Endothelial cell of umbilical vein (primary cell): ENCODE results near the gene MOB3A. TPM values are rescaled to one million over a fixed set of nuclear protein-coding genes. Genes with fewer than 3 reads are reported as not detected.
A peak's percentile ranks its signal among the peaks of the same experiment; 100 is the strongest.

ENCODE experiments used
- Bru-seq: library from RNA; stranded (reverse); fragments of 400-500 nt; gene quantifications from one replicate; lab custom pipeline; 2021; lab: Mats Ljungman, UMichigan
- BruChase-seq, 2 experiments: library from RNA; stranded (reverse); fragments of 400-500 nt; gene quantifications; one replicate each; lab custom pipeline; 2021; lab: Mats Ljungman, UMichigan
- BruUV-seq: library from RNA; stranded (reverse); fragments of 400-500 nt; replicated peaks from 2 replicates; lab custom pipeline; 2021; lab: Mats Ljungman, UMichigan
- CTCF ChIA-PET: fragments of 300-600, 350-600 bp; sonication (Branson Sonifier 250); formaldehyde crosslinking; loops from one replicate; lab custom pipeline; 2021; ENCODE audit warnings: antibody characterized with exemption, inconsistent platforms; lab: Charles Lee
- POLR2A ChIA-PET: fragments of 300-600, 350-600 bp; sonication (Branson Sonifier 250); formaldehyde crosslinking; loops from one replicate; lab custom pipeline; 2021; ENCODE audit warnings: antibody characterized with exemption, inconsistent platforms; lab: Charles Lee
- DNase-seq: peaks from one replicate; pipeline ENCODE4 v3.0.0-alpha.2; 2011; ENCODE audit warnings: low read depth, low spot score
- FAIRE-seq: peaks from 2 replicates; lab custom pipeline; 2011; peaks lifted over from hg19 to GRCh38; lab: Jason Lieb, UNC
- H2AFZ ChIP-seq: 2 replicates; pipeline ENCODE4 v1.6.0; 2012; ENCODE audit warnings: low read depth, low read length, control low read depth, inconsistent platforms
- H3K27ac ChIP-seq: 2 replicates; pipeline ENCODE4 v1.5.1; 2011; ENCODE audit warnings: low read depth, mild to moderate bottlenecking, control low read depth, low read length, moderate library complexity; ENCODE audit not compliant: insufficient read depth
- H3K27me3 ChIP-seq, 2 experiments: 2 replicates each; pipeline versions ENCODE4 v1.6.0 to v1.6.1; 2011; ENCODE audit warnings: low read length in 2 of 2, mixed read lengths in 1 of 2; ENCODE audit not compliant: control insufficient read depth in 2 of 2, insufficient read depth in 2 of 2
- H3K36me3 ChIP-seq, 2 experiments: 2 replicates in 1 of 2; 3 replicates in 1 of 2; pipeline ENCODE4 v1.5.1; 2011; ENCODE audit warnings: low read length in 2 of 2, mild to moderate bottlenecking in 1 of 2, moderate library complexity in 1 of 2; ENCODE audit not compliant: control insufficient read depth in 2 of 2, insufficient read depth in 2 of 2; ENCODE audit errors: extremely low read depth in 1 of 2
- H3K4me1 ChIP-seq: 3 replicates; pipeline ENCODE4 v1.5.1; 2011; ENCODE audit warnings: mild to moderate bottlenecking, low read length; ENCODE audit not compliant: control insufficient read depth, insufficient read depth; ENCODE audit errors: extremely low read depth
- H3K4me2 ChIP-seq: 2 replicates; pipeline ENCODE4 v1.6.1; 2011; ENCODE audit warnings: low read length, control low read depth, mixed read lengths; ENCODE audit not compliant: insufficient read depth
- H3K4me3 ChIP-seq, 3 experiments: fragments of 200-600 bp in 1 of 3; sonication (generic), shearing (Covaris generic) in 1 of 3; replicated peaks in 1 of 3; 2 replicates each; pipeline ENCODE4 v1.5.1; 2011 to 2016; ENCODE audit warnings: control low read depth in 3 of 3, low read length in 3 of 3, mild to moderate bottlenecking in 2 of 3, inconsistent platforms in 1 of 3, low read depth in 1 of 3, moderate library complexity in 1 of 3; ENCODE audit not compliant: insufficient read depth in 1 of 3
- H3K79me2 ChIP-seq: 2 replicates; pipeline ENCODE4 v1.6.0; 2012; ENCODE audit warnings: low read length, inconsistent platforms; ENCODE audit not compliant: control insufficient read depth, insufficient read depth
- H3K9ac ChIP-seq: replicated peaks from 2 replicates; pipeline ENCODE3; 2011; ENCODE audit warnings: low read length, control low read depth; ENCODE audit not compliant: insufficient read depth; ENCODE audit errors: extremely low read depth
- H3K9me1 ChIP-seq: replicated peaks from 3 replicates; pipeline ENCODE4 v1.6.0; 2011; ENCODE audit warnings: mild to moderate bottlenecking, low read length; ENCODE audit not compliant: control insufficient read depth, insufficient read depth; ENCODE audit errors: extremely low read depth
- H3K9me3 ChIP-seq: replicated peaks from 2 replicates; pipeline ENCODE4 v1.5.1; 2012; ENCODE audit warnings: low read length, inconsistent platforms; ENCODE audit not compliant: control insufficient read depth, insufficient read depth
- H4K20me1 ChIP-seq: replicated peaks from 2 replicates; pipeline ENCODE3; 2011; ENCODE audit warnings: mild to moderate bottlenecking, low read length; ENCODE audit not compliant: control insufficient read depth, insufficient read depth; ENCODE audit errors: extremely low read depth
- CTCF ChIP-seq, 2 donors: IDR thresholded peaks; 1 replicate in 1 of 2; 2 replicates in 1 of 2; pipeline ENCODE4 v1.5.1; 2011; ENCODE audit warnings: low read length in 2 of 2, mild to moderate bottlenecking in 2 of 2, moderate library complexity in 2 of 2, control low read depth in 1 of 2, inconsistent platforms in 1 of 2, low read depth in 1 of 2; ENCODE audit not compliant: insufficient read depth in 1 of 2; ENCODE audit errors: extremely low read depth in 1 of 2
- EZH2 ChIP-seq: IDR thresholded peaks from 2 replicates; pipeline ENCODE4 v1.6.1; 2012; ENCODE audit warnings: borderline replicate concordance, low read depth, mild to moderate bottlenecking, moderate library complexity, low read length, inconsistent platforms; ENCODE audit not compliant: severe bottlenecking
- FOS ChIP-seq: IDR thresholded peaks from 2 replicates; pipeline ENCODE4 v1.6.1; 2011; ENCODE audit warnings: mild to moderate bottlenecking, low read length, moderate library complexity, borderline replicate concordance; ENCODE audit not compliant: insufficient read depth
- GATA2 ChIP-seq: IDR thresholded peaks from 2 replicates; pipeline ENCODE4 v1.7.0; 2011; ENCODE audit warnings: low read depth, mild to moderate bottlenecking, moderate library complexity, mixed read lengths, low read length; ENCODE audit not compliant: insufficient read length, insufficient read depth
- JUN ChIP-seq: IDR thresholded peaks from 2 replicates; pipeline ENCODE4 v1.6.1; 2011; ENCODE audit warnings: borderline replicate concordance, low read depth; ENCODE audit not compliant: insufficient read length, insufficient read depth
- MAX ChIP-seq: IDR thresholded peaks from 2 replicates; pipeline ENCODE4 v1.6.1; 2011; ENCODE audit not compliant: insufficient read depth, insufficient read length
- MYC ChIP-seq: IDR thresholded peaks from one replicate; pipeline ENCODE4 v1.6.1; 2011; ENCODE audit warnings: mild to moderate bottlenecking, low read depth, low read length
- POLR2A ChIP-seq: IDR thresholded peaks from 2 replicates; pipeline ENCODE4 v1.6.1; 2012; ENCODE audit warnings: low read depth, mild to moderate bottlenecking, control low read depth, low read length
- POLR2AphosphoS5 ChIP-seq: IDR thresholded peaks from 2 replicates; pipeline ENCODE4 v1.6.1; 2012; ENCODE audit warnings: low read depth, mild to moderate bottlenecking, control low read depth, low read length, moderate library complexity; ENCODE audit not compliant: insufficient read depth
- dilution Hi-C: fragments of 300-500 bp; cut with MboI; formaldehyde crosslinking; loops from one replicate; pipeline ENCODE4 v1.15.0; 2019; ENCODE audit warnings: low sequenced_read_pairs; ENCODE audit not compliant: extremely low pct_ligation_motif_present
- intact Hi-C: fragments of 100-400 bp; cut with micrococcal nuclease; formaldehyde crosslinking; loops from one replicate; pipeline ENCODE4 v1.10.0; 2022
- long read RNA-seq: library from polyadenylated mRNA; stranded (forward); transcript quantifications from one replicate; pipeline ENCODE4 v2.0.0, GENCODE V29; 2021
- polyA minus RNA-seq, 3 experiments: library from RNA; depleted of rRNA, polyadenylated mRNA; stranded (reverse); fragments of >200 nt; gene quantifications; 1 replicate in 1 of 3; 2 replicates in 2 of 3; pipeline ENCODE4 v1.2.3, GENCODE V29; 2011
- polyA plus RNA-seq, 4 experiments: library from polyadenylated mRNA; depleted of rRNA in 3 of 4; stranded (reverse) in 3 of 4; unstranded in 1 of 4; fragments of >200 nt; gene quantifications; 2 replicates each; pipeline versions ENCODE4 v1.2.1 to v1.2.3, GENCODE V29; 2011 to 2012; ENCODE audit warnings: missing spikeins in 1 of 4
- total RNA-seq: library from RNA; stranded (reverse); gene quantifications from 2 replicates; pipeline ENCODE4 v1.2.3, GENCODE V29; 2021

MOB3A gene
- total RNA-seq = 52.4 and 59.7 TPM in 2 replicates
- 46.5 and 50.7 TPM in 2 replicates for polyA plus RNA-seq
- polyA plus RNA-seq (2011; cell fraction: cytosol; rRNA removed) = 38.0 and 38.4 TPM in 2 replicates
- 21.1 and 21.3 TPM in 2 replicates for polyA plus RNA-seq (2011; cell fraction: nucleus; rRNA removed)
- 25.2 and 26.3 TPM in 2 replicates for polyA plus RNA-seq (2012)
- polyA minus RNA-seq = 39.4 and 61.6 TPM in 2 replicates
- polyA minus RNA-seq (2011; cell fraction: cytosol; rRNA and poly(A)+ RNA removed) = 12.3 TPM
- 14.1 and 17.6 TPM in 2 replicates for polyA minus RNA-seq (2011; cell fraction: nucleus; rRNA and poly(A)+ RNA removed)
- Bru-seq, nascent RNA = percentile 57 among the genes with signal in this experiment
- percentile 72 among the genes with signal in this experiment for BruChase-seq, experiment 1, labeled RNA remaining after a 6-hour chase
- percentile 69 among the genes with signal in this experiment for BruChase-seq, experiment 2, labeled RNA remaining after a 2-hour chase
- long read RNA-seq, transcript MOB3A-209 (3 exons, 1,071 nt) = minor isoform, 7 of 133 reads
- long read RNA-seq, transcript MOB3A-201 (5 exons, 3,391 nt) = major isoform, 82 of 133 reads
- long read RNA-seq, partial matches to known transcripts = 19 of 133 reads
- long read RNA-seq, other reads (novel, unspliced or antisense) = 25 of 133 reads

GRCh38 chr19:2096034-2096479 is at the start of gene MOB3A:
TSS of gene MOB3A (minus strand) at chr19:2096326. CDS start at chr19:2078560, 17,766 bp downstream.
- peak; percentile 42 to 50 for TF ChIP-seq CTCF (IDR thresholded peaks at IDR 0.05; ENCODE audit: extremely low read depth in 1 of 2, insufficient read depth in 1 of 2, low read depth in 1 of 2, low read length in 2 of 2)
- no peak for TF ChIP-seq JUN
- peak; percentile 78 for TF ChIP-seq POLR2AphosphoS5
- TF ChIP-seq MAX = peak; percentile 34
- peak; percentile 71 for TF ChIP-seq MYC
- no peak for TF ChIP-seq GATA2
- no peak for TF ChIP-seq EZH2
- no peak for TF ChIP-seq POLR2A
- no peak for TF ChIP-seq FOS
- no peaks in the 10 kb centered on the region for H3K9me1 ChIP-seq
- H3K79me2 ChIP-seq = peaks cover 29% of the 10 kb centered on the region
- no peaks in the 10 kb centered on the region for H3K9me3 ChIP-seq
- peak within 1 kb of the TSS; percentile 75 for H3K27ac ChIP-seq
- H2AFZ ChIP-seq = peak within 1 kb of the TSS; percentile 87
- H3K4me3 ChIP-seq = peak within 1 kb of the TSS; percentile 58 to 90 (median 75)
- no peaks in the 10 kb centered on the region for H3K27me3 ChIP-seq
- BruUV-seq = no TSS peak
- peak within 1 kb of the TSS; percentile 87 for H3K4me2 ChIP-seq
- peaks cover 0 to 15% of the 10 kb centered on the region in 2 experiments for H3K36me3 ChIP-seq
- FAIRE-seq (peak; percentile 66), DNase-seq (no peak)
- peak within 1 kb of the TSS; percentile 76 for H3K9ac ChIP-seq
- peaks cover 15% of the 10 kb centered on the region for H3K4me1 ChIP-seq
- dilution Hi-C loops = no loop called here
- intact Hi-C loops = loop anchor here (1.0 kb wide), 5 partner anchors 11 to 233 kb away; partner anchors contain the start of genes AP3D1, KLF16 and MKNK2
- ChIA-PET POLR2A (no interaction called here), CTCF (interaction anchor here (0.6 to 2.6 kb wide), 4 partner anchors 9 to 159 kb away, joined by 3 to 7 read pairs (median 4); no protein-coding TSS in a partner anchor)
- no peaks in the 10 kb centered on the region for H4K20me1 ChIP-seq
